ENCODE data around the gene SRSF12.

The SRSF12 gene

DNA sequence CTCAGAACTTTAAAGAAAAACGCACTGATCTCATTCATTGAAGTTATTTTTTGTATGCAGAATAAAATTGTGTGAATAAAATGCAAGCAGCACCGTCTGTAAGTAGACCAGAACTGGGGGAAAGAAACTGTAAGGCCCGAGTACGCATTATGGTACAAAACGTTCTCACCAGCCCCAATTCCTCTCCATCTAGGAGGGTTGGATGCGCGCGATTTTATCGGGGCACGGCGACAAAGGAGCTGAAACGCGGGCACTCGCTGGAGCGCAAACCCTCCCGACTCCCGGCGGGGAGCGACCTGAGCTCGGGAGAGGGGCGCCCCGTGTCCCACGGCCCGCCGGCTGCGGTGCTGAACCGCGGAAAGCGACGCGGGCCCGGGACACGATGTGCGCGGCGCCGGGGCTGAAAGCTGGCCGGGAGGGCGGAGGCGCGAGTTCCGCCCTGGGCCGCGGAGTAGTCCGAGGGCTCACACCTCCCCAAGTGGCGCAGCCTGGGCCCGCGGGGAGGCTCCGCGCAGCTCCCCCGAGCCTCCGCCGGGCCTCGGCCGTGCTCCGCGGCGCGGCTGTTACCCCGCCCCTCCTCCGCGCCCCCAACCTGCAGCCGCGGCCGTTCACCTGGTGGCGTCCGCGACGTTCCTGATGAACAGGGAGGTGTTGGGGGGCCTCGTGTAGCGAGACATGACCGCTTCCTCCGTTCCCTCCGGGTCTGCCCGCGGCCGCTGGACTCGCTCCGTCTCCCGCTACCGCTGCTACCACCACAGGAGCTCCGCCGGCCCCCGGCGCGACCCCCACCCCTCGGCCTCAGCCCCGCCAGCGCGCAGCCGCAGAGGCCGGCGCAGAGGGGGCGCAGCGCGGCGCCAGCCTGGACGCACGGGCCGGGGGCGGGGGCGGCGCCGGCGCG lies at the start of gene SRSF12:
TSS of gene SRSF12 (minus strand) at position 861 of the 898 bp plus-strand sequence. CDS start at position 677, 184 bp downstream.
- DNase-seq, result peak; percentile 68

DNA sequence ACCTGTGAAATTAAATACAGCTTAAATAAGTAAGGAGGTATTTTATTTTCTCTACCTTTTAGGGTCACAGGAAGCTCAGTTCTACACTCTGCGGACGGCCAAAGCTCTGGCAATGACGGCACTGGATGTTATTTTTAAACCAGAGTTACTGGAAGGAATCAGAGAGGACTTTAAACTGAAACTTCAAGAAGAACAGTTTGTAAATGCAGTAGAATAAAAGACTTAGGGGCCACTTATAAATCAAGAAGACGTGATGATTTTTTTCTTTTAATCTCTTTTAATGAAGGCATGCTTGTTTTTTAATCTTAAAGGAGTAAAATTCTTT lies 44.1 kb upstream of the SRSF12 start:
- no peak for DNase-seq

DNA sequence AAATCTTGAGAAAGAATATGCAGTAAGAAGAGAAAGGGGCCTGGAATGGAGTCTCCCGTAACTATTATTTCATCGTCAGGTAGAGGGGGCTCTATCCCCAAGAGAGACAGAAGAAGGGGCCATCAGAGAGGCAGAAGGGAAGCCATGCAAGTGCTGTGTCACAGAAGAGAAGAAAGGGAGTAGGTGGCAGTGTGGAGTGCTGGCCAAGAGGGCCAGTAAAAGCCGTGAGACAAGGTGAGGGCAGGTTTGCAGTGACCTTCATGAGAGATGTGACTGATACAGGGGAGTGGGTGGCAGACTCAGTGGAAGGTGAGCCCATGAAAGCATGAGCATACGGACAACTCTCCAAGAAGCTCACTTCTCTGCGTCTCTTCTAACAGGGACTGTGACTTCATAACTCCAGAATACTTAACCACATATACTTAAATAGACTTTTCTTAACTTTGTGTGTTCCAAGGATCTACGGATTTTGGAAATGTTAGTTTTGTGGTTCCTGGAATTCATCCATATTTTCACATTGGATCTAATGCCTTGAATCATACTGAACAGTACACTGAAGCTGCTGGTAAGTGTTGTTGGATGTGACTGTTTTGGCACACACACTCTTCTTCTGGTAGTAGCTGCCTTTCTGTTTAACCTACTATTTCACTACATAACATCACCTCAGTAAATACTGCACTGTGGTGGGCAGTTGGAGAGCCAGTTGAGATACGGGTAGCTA lies 43.6 kb upstream of the SRSF12 start:
- no peak for DNase-seq

DNA sequence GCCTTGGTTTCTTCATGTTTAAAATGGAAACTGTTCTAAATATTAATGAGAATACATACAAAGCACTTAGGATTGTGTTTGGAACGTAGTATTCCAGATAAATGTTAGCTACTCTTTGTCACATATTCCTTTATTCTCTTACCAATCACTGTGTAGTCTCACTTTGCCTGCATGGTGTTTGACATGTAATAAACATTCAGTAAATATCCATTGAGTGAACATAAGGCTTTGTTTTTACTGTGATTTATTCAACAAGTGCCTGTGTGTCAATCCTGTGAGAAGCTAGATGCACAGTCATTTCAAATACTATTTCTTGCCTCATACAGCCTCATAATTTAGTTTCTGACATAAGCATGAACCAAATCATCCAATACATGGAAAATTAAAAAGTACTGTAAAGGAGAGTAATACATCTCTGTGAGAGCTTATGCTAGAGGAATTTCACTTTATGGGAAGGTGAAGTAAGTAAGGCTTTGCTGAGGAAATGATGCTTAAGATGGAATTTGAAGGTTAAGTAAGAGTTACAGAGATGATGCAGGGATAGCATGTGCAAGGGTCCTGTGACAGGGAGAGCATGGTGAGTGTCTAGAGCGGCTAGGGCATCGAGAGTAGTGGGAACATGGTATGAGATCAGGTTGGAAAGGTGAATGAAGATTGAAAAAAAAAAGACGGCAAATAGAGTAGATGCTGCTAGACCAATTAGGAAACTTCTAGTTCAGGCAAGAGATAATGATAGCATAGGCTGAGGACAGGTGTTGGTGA lies 42.6 kb upstream of the SRSF12 start:
- DNase-seq, result no peak

DNA sequence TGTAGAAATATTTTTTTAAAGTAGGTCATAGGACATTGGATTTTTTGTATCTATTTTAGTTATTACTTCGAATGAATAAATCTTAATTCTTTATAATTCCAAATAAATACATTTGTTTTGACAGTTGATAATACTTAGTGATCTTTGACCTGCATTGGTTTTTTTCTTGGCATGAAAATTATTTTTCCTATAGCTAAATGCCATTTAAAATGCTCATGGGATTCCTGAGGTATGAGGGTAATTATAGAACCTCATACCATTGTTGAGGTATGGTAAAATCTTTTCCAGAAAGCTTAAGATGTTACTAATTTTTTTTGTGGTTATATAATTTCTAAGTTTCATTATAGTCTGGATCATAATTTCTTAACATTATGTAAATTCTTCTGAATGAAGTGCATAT lies 36.3 kb upstream of the SRSF12 start:
- no peak for DNase-seq

DNA sequence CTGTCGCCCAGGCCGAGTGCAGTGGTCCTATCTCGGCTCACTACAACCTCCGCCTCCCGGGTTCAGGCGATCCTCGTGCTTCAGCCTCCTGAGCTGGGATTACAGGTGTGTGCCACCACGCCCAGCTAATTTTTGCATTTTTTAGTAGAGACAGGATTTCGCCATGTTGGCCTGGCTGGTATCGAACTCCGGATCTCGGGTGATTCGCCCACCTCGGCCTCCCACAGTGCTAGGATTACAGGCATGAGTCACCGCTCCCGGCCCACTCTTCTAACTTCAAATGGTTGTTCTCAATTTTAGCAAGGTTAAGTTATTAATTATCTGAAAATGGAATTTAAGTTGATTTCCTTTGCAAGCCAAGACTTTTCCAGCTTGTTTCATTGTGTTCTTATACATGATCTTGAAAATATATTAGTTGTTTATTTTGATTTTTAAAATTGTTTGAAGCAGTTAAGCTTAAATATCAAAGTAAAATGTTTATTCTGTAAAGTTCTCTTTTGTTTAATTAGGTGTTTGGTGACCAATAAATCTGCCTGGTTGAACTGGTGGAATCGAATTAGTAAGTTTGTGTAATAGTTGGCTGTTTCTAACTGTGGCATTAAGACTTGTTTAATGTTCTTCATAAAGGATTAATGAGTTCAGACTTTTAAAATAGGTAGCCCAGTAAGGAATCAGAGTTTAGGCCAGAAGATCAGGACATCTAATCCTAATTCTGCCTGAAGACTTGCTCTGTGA lies 30.3 kb upstream of the SRSF12 start:
- no peak for DNase-seq

DNA sequence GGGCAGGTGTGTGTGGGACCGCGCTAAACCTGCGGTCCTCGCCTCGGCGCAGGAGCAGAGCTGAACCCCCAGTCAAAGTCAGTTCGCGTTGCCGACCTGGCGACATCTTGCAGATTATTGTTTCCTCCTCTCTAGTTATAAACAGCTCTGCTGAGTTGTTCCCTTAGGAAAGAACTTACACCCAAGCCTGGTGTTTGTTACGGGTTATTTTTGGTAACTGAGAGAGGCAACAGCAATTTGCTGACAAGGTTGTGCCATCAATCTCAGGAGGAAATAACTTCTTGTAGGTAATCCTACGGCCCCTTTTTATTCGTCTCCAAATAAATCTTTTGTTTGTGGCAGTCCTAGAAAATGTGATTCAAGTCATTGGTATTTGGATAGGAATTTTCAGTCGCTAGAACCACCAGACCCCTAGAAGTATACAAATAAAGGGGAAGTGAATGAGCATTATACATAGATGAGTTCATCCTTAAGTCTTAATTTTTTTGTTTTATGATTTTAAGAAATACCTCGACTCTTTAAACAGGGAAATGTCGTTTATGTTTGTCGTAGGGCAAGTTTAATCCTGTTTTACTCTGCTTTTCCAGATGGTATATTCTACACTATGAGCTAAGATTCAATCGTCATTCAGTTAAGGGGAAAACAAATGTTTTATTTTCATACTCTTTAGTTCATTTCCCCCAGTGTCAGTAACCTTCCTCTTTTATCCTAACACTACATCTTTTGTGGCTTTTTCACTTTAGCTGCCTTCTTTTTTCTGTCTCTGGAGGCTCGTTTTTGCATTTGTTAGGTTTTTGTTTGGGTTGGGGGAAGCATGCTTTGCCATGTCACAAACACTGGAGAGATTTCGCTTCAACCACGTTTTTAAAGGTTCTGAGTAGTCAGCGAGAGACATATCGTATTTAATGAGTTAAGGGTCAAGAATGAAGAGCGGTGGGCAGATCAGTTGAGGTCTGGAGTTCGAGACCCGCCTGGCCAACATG lies 29.1 kb upstream of the SRSF12 start:
- no peak for DNase-seq

DNA sequence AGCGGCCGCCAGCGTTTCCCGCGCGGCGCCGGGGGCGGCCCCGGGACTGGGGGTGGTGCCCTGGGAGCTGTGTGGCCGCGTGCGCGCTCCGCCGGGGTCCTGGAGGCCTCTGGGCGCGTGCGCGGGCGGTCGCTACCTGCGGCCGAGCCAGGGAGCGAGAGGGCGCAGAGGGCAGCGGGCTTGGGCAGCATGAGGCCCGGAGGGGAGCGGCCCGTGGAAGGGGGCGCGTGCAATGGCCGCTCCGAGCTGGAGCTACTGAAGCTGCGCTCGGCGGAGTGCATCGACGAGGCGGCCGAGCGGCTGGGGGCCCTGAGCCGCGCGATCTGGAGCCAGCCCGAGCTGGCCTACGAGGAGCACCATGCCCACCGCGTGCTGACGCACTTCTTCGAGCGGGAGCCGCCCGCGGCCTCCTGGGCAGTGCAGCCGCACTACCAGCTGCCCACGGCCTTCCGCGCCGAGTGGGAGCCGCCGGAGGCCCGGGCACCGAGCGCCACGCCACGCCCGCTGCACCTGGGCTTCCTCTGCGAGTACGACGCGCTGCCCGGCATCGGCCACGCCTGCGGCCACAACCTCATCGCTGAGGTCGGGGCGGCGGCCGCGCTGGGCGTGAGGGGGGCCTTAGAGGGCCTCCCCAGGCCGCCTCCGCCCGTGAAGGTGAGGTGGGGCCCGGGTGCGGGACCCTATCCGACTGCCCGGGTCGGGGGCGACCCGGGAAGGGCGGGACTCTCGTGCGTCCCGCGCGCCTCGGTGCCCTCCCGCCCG lies 28.3 kb upstream of the SRSF12 start, which contains the start of gene PM20D2:
TSS of gene PM20D2 (plus strand) at position 100 of the 762 bp plus-strand sequence. CDS start at position 190, 90 bp downstream.
- peak; percentile 88 for DNase-seq

DNA sequence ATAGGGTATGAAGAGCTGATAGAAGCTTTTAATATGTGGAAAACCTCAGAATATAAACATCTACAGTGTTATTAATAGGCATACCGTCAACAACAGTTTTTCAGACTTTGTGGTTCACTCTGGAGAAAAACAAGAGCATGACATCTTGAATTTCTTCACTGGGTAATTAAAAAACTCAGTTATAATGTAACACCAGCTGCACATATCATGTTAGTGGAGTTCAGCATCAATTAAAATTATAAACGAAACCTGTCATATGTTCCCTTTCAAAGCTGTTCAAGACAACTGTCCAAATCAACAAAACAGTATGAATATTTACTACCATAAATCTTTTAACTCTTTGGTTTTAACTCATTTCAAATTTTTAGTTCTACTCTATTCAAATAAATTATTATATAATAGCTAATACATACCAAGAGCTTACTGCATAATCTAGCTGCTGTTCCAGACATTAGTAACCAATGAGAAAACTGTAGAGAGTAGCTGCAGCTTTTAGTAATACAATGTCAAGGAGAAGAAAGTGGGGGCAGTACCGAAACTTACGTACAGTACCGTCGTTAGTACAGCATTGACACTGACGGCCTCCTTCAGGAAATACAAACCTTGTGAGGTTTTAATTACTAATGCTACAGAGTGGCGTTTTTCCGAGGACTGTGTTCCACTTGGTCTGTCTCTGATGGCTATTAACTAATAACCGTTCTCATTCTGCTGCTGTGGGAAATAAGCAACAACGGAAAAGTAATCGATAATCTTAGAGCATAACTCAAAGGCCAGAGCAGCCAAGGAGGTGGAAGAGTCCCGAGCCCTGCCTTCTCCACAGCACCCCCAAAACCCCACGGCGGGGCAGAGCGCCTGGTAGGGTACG lies 27.5 kb upstream of the SRSF12 start:
- peak; percentile 61 for DNase-seq

DNA sequence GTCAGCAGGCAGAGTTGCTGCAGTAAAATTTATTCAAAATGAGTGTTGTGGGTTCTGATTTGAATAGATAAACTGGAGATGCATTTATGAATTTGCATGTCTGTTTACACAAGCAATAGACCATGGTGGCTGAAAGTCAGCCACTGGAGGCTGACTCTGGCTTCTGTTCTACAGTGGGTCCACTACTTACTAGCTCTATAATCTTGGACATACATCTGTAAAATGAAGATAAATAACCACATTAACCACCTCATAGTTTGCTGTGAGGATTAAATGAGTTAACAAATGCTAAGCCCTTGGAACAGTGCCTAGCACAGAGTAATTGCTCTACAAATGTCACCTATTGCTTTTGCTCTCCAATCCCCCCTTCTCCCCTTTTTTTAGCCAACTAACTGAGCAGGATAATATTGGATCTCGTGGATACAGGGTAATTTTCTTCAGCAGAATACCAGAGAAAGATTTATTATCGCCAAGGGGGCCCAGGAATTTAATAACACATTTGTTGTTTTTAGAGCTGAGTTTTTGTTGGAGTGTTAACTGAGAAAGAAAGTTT lies 26.6 kb upstream of the SRSF12 start:
- no peak for DNase-seq

DNA sequence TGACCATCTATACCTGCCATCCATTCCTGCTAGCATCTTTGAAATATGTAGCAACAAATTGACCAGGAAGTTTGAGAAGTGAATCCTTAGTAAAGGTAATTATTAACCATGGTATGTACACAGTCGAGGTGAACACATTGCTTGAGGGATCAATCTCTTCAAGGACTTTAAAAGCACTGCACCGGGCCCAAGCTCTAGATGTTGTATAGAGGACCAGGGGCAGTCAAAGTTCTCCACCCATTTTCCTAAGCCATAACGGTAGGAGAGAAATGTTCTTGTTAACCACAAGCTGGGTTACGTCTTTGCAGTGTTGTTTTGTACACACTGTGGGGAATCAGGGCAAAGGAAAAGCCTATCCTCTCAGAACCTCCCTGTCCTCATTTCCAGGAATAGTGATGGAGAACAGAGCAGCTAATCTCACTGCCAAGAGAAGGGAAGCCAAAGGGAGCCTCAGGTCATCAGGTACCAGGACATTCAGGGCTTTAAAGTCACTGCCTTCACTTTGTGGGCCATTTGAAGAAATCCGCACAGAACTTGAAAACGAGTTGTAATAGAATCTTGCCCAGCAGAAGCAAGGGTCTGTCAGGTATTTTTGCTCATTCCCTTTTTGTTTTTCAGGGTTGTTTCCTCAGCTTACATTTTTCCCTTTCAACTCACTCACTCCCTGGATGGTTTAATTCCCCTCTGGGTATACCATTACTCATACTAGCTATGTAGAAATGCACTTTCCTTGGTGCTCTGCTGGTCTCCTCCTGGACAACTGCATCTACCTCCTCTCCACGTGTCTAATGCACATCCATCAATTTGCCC lies 22.7 kb upstream of the SRSF12 start:
- no peak for DNase-seq

DNA sequence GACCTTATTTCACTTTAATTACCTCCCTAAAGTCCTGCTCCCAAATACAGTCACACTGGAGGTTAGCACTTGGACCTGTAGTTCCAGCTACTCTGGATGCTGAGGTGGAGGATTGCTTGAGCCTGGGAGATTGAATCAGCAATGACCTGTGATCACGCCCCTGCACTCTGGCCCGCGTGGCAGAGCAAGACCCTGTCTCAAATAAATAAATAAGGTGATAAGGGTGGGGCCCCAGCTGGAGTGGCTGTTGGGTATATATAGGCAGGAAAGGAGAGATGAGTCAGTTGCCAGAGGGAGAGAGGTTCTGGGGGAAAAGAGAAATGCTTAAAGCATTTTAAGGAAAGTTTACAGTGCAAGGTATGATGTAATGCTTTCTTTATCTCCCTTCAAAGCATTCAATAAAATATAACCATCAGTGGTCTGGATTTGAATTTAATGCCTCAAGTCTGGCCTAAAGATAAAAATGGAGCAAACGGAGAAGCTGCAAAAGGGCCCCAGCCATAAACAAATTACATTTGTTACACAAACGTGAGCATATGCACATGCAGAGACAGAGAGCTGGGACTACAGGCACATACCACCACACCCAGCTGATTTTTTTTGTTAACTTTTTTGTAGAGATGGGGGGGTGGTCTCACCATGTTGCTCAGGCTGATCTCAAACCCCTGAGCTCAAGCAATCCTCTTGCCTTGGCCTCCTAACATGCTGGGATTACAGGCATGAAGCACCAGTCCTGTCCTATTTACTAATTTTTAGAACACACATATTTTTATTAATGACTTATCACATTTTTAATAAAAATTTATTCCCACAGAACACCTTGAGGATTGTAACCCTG lies 21.9 kb upstream of the SRSF12 start:
- no peak for DNase-seq

DNA sequence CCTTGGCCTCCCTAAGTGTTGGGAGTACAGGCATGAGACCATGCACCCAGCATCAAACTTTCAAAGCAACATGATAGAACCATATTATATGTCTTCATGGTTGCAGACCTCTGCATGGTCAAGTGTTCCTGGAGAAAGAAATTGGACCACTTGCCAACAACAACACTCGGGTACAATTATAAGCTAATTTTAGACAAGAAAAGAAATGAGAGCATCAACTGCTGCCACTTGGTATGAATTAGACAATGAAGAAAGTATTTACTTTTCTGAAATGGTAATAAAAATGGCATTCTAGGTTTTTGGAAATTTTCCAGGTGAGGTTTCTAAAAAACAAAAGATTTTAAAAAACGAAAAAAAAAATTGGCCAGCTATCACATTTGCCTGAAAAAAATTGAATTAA lies 20.3 kb upstream of the SRSF12 start:
- no peak for DNase-seq

DNA sequence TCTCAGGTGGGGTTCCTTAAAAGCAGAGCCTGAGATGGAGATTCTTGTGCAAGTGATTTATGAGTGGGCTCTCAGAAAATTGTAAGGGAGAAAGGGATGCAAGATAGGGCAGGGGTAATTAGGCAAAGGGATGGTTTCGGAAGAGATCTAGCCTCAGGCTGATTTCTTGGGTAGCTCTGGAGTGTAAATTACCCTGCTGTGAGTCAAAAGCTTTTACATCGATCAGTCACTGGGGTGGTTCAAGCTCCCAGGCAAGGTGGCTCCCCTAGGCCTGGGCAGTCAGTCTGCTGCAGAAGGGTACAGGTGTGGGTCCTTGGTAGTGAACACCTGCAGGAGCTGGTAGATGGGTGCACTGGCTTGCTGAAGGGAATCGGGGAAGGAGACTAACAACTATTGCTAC lies 16.9 kb upstream of the SRSF12 start:
- DNase-seq, result peak; percentile 44

DNA sequence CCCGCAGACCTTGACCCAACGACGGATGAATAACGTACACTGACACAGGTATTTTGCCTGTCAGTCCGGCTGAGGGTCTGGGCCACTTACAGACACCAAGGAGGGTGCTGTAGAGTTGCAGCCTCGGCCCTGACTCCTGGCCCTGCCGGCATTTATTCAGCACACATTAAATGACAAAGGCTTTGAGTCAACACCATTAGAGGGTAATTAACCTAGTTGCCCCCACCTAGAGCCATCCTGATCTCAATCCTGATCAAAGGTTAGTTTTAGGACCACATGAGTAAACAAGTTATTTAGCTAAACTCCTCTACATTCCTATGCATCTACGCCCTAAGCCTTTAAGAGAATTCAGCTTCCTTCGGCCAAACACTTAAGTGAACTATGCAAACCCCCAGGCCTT lies 16.1 kb upstream of the SRSF12 start:
- no peak for DNase-seq

DNA sequence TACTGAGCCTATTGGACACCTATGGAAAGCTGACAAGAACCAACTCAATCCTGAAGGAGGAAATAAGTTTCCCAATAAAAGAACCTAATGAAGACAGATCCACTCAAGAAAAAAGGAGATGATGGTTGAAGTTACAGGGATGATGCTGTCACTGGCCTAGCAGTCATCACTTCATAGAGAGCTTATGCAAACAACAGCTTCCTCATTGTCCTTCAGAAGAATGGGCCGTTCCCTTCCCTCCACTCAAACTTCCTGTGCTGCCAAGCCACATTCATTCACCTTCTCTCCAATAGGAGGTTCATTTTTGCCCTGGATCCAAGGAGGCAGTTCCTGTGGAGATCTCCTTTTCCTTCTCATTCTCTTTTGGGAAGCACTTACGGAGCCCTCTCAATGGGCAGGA lies 14.2 kb upstream of the SRSF12 start:
- DNase-seq, result no peak

DNA sequence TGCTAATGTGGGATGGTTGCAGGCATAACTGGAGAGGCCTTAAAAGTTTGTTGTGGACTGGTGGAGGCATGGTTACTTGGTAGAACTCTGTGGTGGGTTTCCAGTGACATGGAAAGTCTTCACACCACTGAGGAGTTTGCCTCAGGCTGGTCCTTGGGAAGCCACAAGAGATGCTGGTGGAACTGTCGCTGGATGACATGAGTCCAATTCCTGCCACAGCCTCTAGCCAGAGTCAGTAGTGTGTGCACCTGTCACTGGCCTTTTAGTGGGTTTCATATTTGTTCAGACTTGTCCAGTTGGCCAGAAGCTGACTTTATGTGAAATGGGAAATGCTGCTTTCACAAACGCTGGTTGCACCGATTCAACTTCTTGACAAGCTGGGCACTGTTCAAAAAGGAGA lies 13.7 kb upstream of the SRSF12 start:
- DNase-seq, result no peak
